Mesothelial cell of epicardium (in vitro differentiated cells): Measurements from ENCODE around the gene HORMAD1. TPM values are rescaled to one million over a fixed set of nuclear protein-coding genes. Genes with fewer than 3 reads are reported as not detected.

Experiments
- DNase-seq, 2 experiments: peaks; one replicate each; pipeline ENCODE4 v3.0.0; 2021; ENCODE audit warnings: low spot score in 2 of 2; ENCODE audit not compliant: unreplicated experiment in 2 of 2
- H3K27ac Mint-ChIP-seq: 2 replicates; pipeline ENCODE4 v1.8.0; 2021; ENCODE audit warnings: mixed read lengths
- H3K27me3 Mint-ChIP-seq: 2 replicates; pipeline ENCODE4 v1.8.0; 2021; ENCODE audit warnings: low read depth, mixed read lengths
- H3K36me3 Mint-ChIP-seq: 2 replicates; pipeline ENCODE4 v1.8.0; 2021; ENCODE audit warnings: mixed read lengths
- H3K4me1 Mint-ChIP-seq: 2 replicates; pipeline ENCODE4 v1.8.0; 2021; ENCODE audit warnings: mixed read lengths
- H3K4me3 Mint-ChIP-seq: 2 replicates; pipeline ENCODE4 v1.8.0; 2021; ENCODE audit warnings: mild to moderate bottlenecking, moderate library complexity, mixed read lengths
- H3K9me3 Mint-ChIP-seq: 2 replicates; pipeline ENCODE4 v1.8.0; 2021; ENCODE audit warnings: mixed read lengths
- CTCF ChIP-seq: fragments of 200-600 bp; sonication (generic); IDR thresholded peaks from one replicate; pipeline ENCODE4 v1.5.0; 2021; ENCODE audit warnings: antibody characterized with exemption; ENCODE audit not compliant: unreplicated experiment
- total RNA-seq: library from RNA; stranded (reverse); gene quantifications from 3 replicates; pipeline ENCODE4 v1.2.1, GENCODE V29; 2021

Gene HORMAD1
- total RNA-seq, 1 donor from 2014 or later: not detected

- H3K27ac Mint-ChIP-seq: peak overlapping the region; percentile 36
- H3K36me3 Mint-ChIP-seq: peaks cover 13% of the 10 kb centered on the region
- no peaks in the 10 kb centered on the region for H3K9me3 Mint-ChIP-seq
- DNase-seq: no peak
- H3K4me3 Mint-ChIP-seq: peak overlapping the region; percentile 95
- TF ChIP-seq CTCF: no peak
- peaks cover 6% of the 10 kb centered on the region for H3K27me3 Mint-ChIP-seq
- H3K4me1 Mint-ChIP-seq: peaks cover 20% of the 10 kb centered on the region
Measured at GRCh38 chr1:150696162-150696561, 24.5 kb downstream of the HORMAD1 start.

- Mint-ChIP-seq H3K27me3 (peaks cover 3% of the 10 kb centered on the region), H3K27ac (no peak overlapping the region), H3K4me3 (peak overlapping the region; percentile 13), H3K36me3 (peaks cover 14% of the 10 kb centered on the region), H3K4me1 (peaks cover 20% of the 10 kb centered on the region), H3K9me3 (no peaks in the 10 kb centered on the region)
- no peak for DNase-seq
- no peak for TF ChIP-seq CTCF
Measured at GRCh38 chr1:150695561-150695960, 25.1 kb downstream of the HORMAD1 start.

- peaks cover 21% of the 10 kb centered on the region for H3K36me3 Mint-ChIP-seq
- H3K27me3 Mint-ChIP-seq: no peaks in the 10 kb centered on the region
- DNase-seq: no peak
- H3K27ac Mint-ChIP-seq: no peak overlapping the region
- H3K9me3 Mint-ChIP-seq: no peaks in the 10 kb centered on the region
- no peak for TF ChIP-seq CTCF
- H3K4me3 Mint-ChIP-seq: no peak overlapping the region
- H3K4me1 Mint-ChIP-seq: peaks cover 18% of the 10 kb centered on the region
Measured at GRCh38 chr1:150692720-150693119, 28.0 kb downstream of the HORMAD1 start.

- Mint-ChIP-seq H3K4me3 (no peak overlapping the region), H3K27ac (no peak overlapping the region), H3K36me3 (peaks cover 22% of the 10 kb centered on the region), H3K9me3 (no peaks in the 10 kb centered on the region), H3K27me3 (no peaks in the 10 kb centered on the region), H3K4me1 (no peaks in the 10 kb centered on the region)
- DNase-seq: no peak
- no peak for TF ChIP-seq CTCF
Measured at GRCh38 chr1:150688763-150689162, 31.9 kb downstream of the HORMAD1 start.

GRCh38 chr1:150686275-150686674, 34.4 kb downstream of the HORMAD1 start:
- Mint-ChIP-seq H3K9me3 (no peaks in the 10 kb centered on the region), H3K36me3 (peaks cover 19% of the 10 kb centered on the region), H3K27ac (no peak overlapping the region), H3K4me1 (no peaks in the 10 kb centered on the region), H3K4me3 (no peak overlapping the region), H3K27me3 (no peaks in the 10 kb centered on the region)
- no peak for TF ChIP-seq CTCF
- DNase-seq: no peak

GRCh38 chr1:150683914-150684313, 36.8 kb downstream of the HORMAD1 start:
- Mint-ChIP-seq H3K4me1 (no peaks in the 10 kb centered on the region), H3K9me3 (no peaks in the 10 kb centered on the region), H3K27me3 (no peaks in the 10 kb centered on the region), H3K27ac (no peak overlapping the region), H3K36me3 (peaks cover 17% of the 10 kb centered on the region), H3K4me3 (no peak overlapping the region)
- TF ChIP-seq CTCF: no peak
- no peak for DNase-seq
